GM12872 (cell line): ENCODE measurements around the gene SPRR5.

Experiments used
- CTCF ChIP-seq: IDR thresholded peaks from 3 replicates; pipeline ENCODE4 v1.5.1; 2011; ENCODE audit warnings: low read depth, mild to moderate bottlenecking, low read length, moderate library complexity; ENCODE audit not compliant: insufficient read depth

Gene SPRR5

GRCh38 chr1:152982076-152982475, 35.1 kb downstream of the SPRR5 start:
- TF ChIP-seq CTCF: no peak

- TF ChIP-seq CTCF: no peak
Measured at GRCh38 chr1:152983234-152983633, 36.2 kb downstream of the SPRR5 start.

- no peak for TF ChIP-seq CTCF
Measured at GRCh38 chr1:152983743-152984142, 36.7 kb downstream of the SPRR5 start, which contains the start of gene SPRR1A. Gene SPRR1A, plus strand, starts transcription at chr1:152984081. Its CDS starts 1,150 bp downstream, at chr1:152985231.

GRCh38 chr1:152986578-152986977, 39.6 kb downstream of the SPRR5 start:
- TF ChIP-seq CTCF: no peak

GRCh38 chr1:152993186-152993585, 46.2 kb downstream of the SPRR5 start:
- TF ChIP-seq CTCF: no peak

GRCh38 chr1:152995842-152996241, 48.8 kb downstream of the SPRR5 start:
- TF ChIP-seq CTCF: no peak

GRCh38 chr1:152996633-152997400, 49.8 kb downstream of the SPRR5 start:
- TF ChIP-seq CTCF: no peak
